ENCODE measurements around the gene MAML2. TPM values are rescaled to one million over a fixed set of nuclear protein-coding genes. Genes with fewer than 3 reads are reported as not detected.

The MAML2 gene
- total RNA-seq, 4 donors from 2014 or later: 19.0 to 36.4 (median 31.4) TPM

GRCh38 chr11:96295369-96295768, 47.6 kb downstream of the MAML2 start:
- no peaks in the 10 kb centered on the region for H3K27me3 ChIP-seq
- H3K4me3 ChIP-seq (replicated peaks in 1 of 3): no peak overlapping the region
- no peak for DNase-seq
- TF ChIP-seq, protein P1, sequence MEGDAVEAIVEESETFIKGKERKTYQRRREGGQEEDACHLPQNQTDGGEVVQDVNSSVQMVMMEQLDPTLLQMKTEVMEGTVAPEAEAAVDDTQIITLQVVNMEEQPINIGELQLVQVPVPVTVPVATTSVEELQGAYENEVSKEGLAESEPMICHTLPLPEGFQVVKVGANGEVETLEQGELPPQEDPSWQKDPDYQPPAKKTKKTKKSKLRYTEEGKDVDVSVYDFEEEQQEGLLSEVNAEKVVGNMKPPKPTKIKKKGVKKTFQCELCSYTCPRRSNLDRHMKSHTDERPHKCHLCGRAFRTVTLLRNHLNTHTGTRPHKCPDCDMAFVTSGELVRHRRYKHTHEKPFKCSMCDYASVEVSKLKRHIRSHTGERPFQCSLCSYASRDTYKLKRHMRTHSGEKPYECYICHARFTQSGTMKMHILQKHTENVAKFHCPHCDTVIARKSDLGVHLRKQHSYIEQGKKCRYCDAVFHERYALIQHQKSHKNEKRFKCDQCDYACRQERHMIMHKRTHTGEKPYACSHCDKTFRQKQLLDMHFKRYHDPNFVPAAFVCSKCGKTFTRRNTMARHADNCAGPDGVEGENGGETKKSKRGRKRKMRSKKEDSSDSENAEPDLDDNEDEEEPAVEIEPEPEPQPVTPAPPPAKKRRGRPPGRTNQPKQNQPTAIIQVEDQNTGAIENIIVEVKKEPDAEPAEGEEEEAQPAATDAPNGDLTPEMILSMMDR (IDR thresholded peaks at IDR 0.05): no peak
- no peak for TF ChIP-seq POLR2A (IDR thresholded peaks at IDR 0.05)
- H3K9me3 ChIP-seq: no peaks in the 10 kb centered on the region
- H3K4me1 ChIP-seq: peaks cover 32 to 42% of the 10 kb centered on the region in 2 donors
- 65 to 96% methylated on average over 4 of the region's 4 CpGs for WGBS, 2 donors
- no peak overlapping the region for H3K27ac ChIP-seq
- intact Hi-C loops (cut with DNase I): no loop called here
- no peaks in the 10 kb centered on the region for H3K36me3 ChIP-seq

- H3K27ac ChIP-seq: peak overlapping the region in 1 of 3 donors; percentile 71
These were observed 48.7 kb downstream of the MAML2 start for GRCh38 chr11:96294289-96294688.

GRCh38 chr11:96293598-96294021, 49.4 kb downstream of the MAML2 start:
- Histone ChIP-seq H3K4me1 (peaks cover 19 to 28% of the 10 kb centered on the region in 2 donors), H3K27me3 (no peaks in the 10 kb centered on the region), H3K4me3 (replicated peaks in 1 of 3) (no peak overlapping the region), H3K36me3 (no peaks in the 10 kb centered on the region), H3K27ac (peak overlapping the region in 2 of 3 donors; percentile 51 to 71), H3K9me3 (no peaks in the 10 kb centered on the region)
- TF ChIP-seq, protein P1 (IDR thresholded peaks at IDR 0.05): no peak
- no peak for TF ChIP-seq POLR2A (IDR thresholded peaks at IDR 0.05)
- intact Hi-C loops (cut with DNase I): no loop called here
- DNase-seq: no peak
- 53 to 66% methylated on average over 3 of the region's 3 CpGs for WGBS, 2 donors

More at GRCh38 chr11:96294289-96294688, 48.7 kb downstream of the MAML2 start:
- Histone ChIP-seq H3K9me3 (no peaks in the 10 kb centered on the region), H3K27me3 (no peaks in the 10 kb centered on the region), H3K4me1 (peaks cover 22 to 31% of the 10 kb centered on the region in 2 donors), H3K4me3 (replicated peaks in 1 of 3) (no peak overlapping the region), H3K36me3 (no peaks in the 10 kb centered on the region)
- TF ChIP-seq POLR2A (IDR thresholded peaks at IDR 0.05): no peak
- TF ChIP-seq, protein P1 (IDR thresholded peaks at IDR 0.05): no peak
- WGBS, 2 donors: 69 to 80% methylated on average over 3 of the region's 3 CpGs
- no peak for DNase-seq
- intact Hi-C loops (cut with DNase I): no loop called here

DNA sequence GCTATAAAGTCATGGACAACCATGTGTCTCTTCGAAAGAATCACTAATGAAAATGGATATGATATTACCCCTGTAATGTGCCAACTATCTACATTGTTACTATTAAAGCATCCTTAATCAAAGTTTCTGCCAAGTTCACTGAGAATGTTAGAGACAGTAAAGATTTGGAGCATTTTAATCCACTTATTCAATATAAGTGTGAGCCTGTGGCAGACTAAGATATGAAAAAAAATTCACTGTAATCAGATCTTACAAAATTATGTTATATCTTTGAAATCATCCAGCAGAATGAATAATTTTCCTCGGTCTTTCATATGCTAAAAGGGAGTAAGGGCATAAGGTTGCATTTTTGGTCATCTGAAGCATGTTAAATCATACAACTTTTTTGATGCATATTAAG, 49.9 kb downstream of the MAML2 start:
- Histone ChIP-seq H3K4me3 (replicated peaks in 1 of 3) (no peak overlapping the region), H3K27me3 (no peaks in the 10 kb centered on the region), H3K27ac (peak overlapping the region in 2 of 3 donors; percentile 51 to 71), H3K9me3 (no peaks in the 10 kb centered on the region), H3K36me3 (no peaks in the 10 kb centered on the region), H3K4me1 (peaks cover 19 to 28% of the 10 kb centered on the region in 2 donors)
- intact Hi-C loops (cut with DNase I): no loop called here
- no peak for DNase-seq
- WGBS, 2 donors: 73 to 78% methylated on average over 2 of the region's 2 CpGs
- TF ChIP-seq POLR2A (IDR thresholded peaks at IDR 0.05): no peak
- TF ChIP-seq, protein P1 (IDR thresholded peaks at IDR 0.05): no peak

GRCh38 chr11:96292291-96293010, 50.5 kb downstream of the MAML2 start:
- H3K4me3 ChIP-seq (replicated peaks in 1 of 3): no peak overlapping the region
- H3K9me3 ChIP-seq: no peaks in the 10 kb centered on the region
- H3K36me3 ChIP-seq: no peaks in the 10 kb centered on the region
- no peak for DNase-seq
- peaks cover 19 to 28% of the 10 kb centered on the region in 2 donors for H3K4me1 ChIP-seq
- H3K27me3 ChIP-seq: no peaks in the 10 kb centered on the region
- intact Hi-C loops (cut with DNase I): no loop called here
- TF ChIP-seq, protein P1 (IDR thresholded peaks at IDR 0.05): no peak
- TF ChIP-seq POLR2A (IDR thresholded peaks at IDR 0.05): no peak
- H3K27ac ChIP-seq: no peak overlapping the region
